ENCODE results near the gene ONECUT2. TPM values are rescaled to one million over a fixed set of nuclear protein-coding genes. Genes with fewer than 3 reads are reported as not detected.

Gene ONECUT2
- total RNA-seq, 1 donor from 2014 or later, result 0.06 TPM

GRCh38 chr18:57523171-57523956 lies 88.2 kb downstream of the ONECUT2 start:
- no peak overlapping the region for H3K4me3 ChIP-seq (ENCODE audit: low read depth, low read length)
- DNase-seq (ENCODE audit: low read depth), result no peak
- TF ChIP-seq CTCF (conservative IDR thresholded peaks at IDR 0.05; ENCODE audit: low read depth, low read length), result no peak

GRCh38 chr18:57527556-57528229 lies 92.5 kb downstream of the ONECUT2 start:
- no peak for DNase-seq (ENCODE audit: low read depth)
- H3K4me3 ChIP-seq (ENCODE audit: low read depth, low read length), result no peak overlapping the region
- no peak for TF ChIP-seq CTCF (conservative IDR thresholded peaks at IDR 0.05; ENCODE audit: low read depth, low read length)

GRCh38 chr18:57529151-57529550 lies 94.0 kb downstream of the ONECUT2 start:
- DNase-seq (ENCODE audit: low read depth), result no peak
- no peak overlapping the region for H3K4me3 ChIP-seq (ENCODE audit: low read depth, low read length)
- no peak for TF ChIP-seq CTCF (conservative IDR thresholded peaks at IDR 0.05; ENCODE audit: low read depth, low read length)

GRCh38 chr18:57533006-57533867 lies 98.1 kb downstream of the ONECUT2 start:
- no peak for DNase-seq (ENCODE audit: low read depth)
- TF ChIP-seq CTCF (conservative IDR thresholded peaks at IDR 0.05; ENCODE audit: low read depth, low read length), result no peak
- H3K4me3 ChIP-seq (ENCODE audit: low read depth, low read length), result no peak overlapping the region

- no peak for TF ChIP-seq CTCF (conservative IDR thresholded peaks at IDR 0.05; ENCODE audit: low read depth, low read length)
- no peak overlapping the region for H3K4me3 ChIP-seq (ENCODE audit: low read depth, low read length)
- no peak for DNase-seq (ENCODE audit: low read depth)
Observed at GRCh38 chr18:57533868-57534510, 98.8 kb downstream of the ONECUT2 start.

- TF ChIP-seq CTCF (conservative IDR thresholded peaks at IDR 0.05; ENCODE audit: low read depth, low read length), result no peak
- H3K4me3 ChIP-seq (ENCODE audit: low read depth, low read length), result no peak overlapping the region
- DNase-seq (ENCODE audit: low read depth), result no peak
Observed at GRCh38 chr18:57534511-57534909, 99.3 kb downstream of the ONECUT2 start.

Data from epithelial cell of proximal tubule (primary cell).